ENCODE results near the gene FGF9. TPM values are rescaled to one million over a fixed set of nuclear protein-coding genes. Genes with fewer than 3 reads are reported as not detected.

FGF9 gene
- total RNA-seq, 1 experiment from 2014 or later = 1.5 TPM

- BruUV-seq (replicated peaks) = no TSS peak
- H3K27me3 ChIP-seq (ENCODE audit: insufficient read depth, low read length) = peaks cover 8% of the 10 kb centered on the region
- no peak overlapping the region for H3K27ac ChIP-seq (ENCODE audit: low read depth, low read length)
- H3K79me2 ChIP-seq (ENCODE audit: insufficient read depth, low read length) = no peaks in the 10 kb centered on the region
- H3K4me2 ChIP-seq (ENCODE audit: low read length) = no peak overlapping the region
- TF ChIP-seq EZH2phosphoT487 (IDR thresholded peaks at IDR 0.05; ENCODE audit: borderline replicate concordance) (no peak), ZNF274 (IDR thresholded peaks at IDR 0.05; ENCODE audit: low read depth, low read length) (no peak), JUND (IDR thresholded peaks at IDR 0.05) (no peak), CTCF (IDR thresholded peaks at IDR 0.05 in 2 of 3, conservative IDR thresholded peaks at IDR 0.05 in 1 of 3; ENCODE audit: borderline replicate concordance in 1 of 3, insufficient read depth in 1 of 3, low read depth in 2 of 3, low read length in 2 of 3) (no peak), MAX (IDR thresholded peaks at IDR 0.05) (no peak), CBX3 (IDR thresholded peaks at IDR 0.05; ENCODE audit: low read depth) (no peak), SIN3A (IDR thresholded peaks at IDR 0.05; ENCODE audit: low read depth) (no peak), FOSL1 (IDR thresholded peaks at IDR 0.05; ENCODE audit: low read depth) (no peak)
- TF ChIP-seq, protein P1, sequence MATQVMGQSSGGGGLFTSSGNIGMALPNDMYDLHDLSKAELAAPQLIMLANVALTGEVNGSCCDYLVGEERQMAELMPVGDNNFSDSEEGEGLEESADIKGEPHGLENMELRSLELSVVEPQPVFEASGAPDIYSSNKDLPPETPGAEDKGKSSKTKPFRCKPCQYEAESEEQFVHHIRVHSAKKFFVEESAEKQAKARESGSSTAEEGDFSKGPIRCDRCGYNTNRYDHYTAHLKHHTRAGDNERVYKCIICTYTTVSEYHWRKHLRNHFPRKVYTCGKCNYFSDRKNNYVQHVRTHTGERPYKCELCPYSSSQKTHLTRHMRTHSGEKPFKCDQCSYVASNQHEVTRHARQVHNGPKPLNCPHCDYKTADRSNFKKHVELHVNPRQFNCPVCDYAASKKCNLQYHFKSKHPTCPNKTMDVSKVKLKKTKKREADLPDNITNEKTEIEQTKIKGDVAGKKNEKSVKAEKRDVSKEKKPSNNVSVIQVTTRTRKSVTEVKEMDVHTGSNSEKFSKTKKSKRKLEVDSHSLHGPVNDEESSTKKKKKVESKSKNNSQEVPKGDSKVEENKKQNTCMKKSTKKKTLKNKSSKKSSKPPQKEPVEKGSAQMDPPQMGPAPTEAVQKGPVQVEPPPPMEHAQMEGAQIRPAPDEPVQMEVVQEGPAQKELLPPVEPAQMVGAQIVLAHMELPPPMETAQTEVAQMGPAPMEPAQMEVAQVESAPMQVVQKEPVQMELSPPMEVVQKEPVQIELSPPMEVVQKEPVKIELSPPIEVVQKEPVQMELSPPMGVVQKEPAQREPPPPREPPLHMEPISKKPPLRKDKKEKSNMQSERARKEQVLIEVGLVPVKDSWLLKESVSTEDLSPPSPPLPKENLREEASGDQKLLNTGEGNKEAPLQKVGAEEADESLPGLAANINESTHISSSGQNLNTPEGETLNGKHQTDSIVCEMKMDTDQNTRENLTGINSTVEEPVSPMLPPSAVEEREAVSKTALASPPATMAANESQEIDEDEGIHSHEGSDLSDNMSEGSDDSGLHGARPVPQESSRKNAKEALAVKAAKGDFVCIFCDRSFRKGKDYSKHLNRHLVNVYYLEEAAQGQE (IDR thresholded peaks at IDR 0.05; ENCODE audit: low read depth) = no peak
- H3K4me3 ChIP-seq (replicated peaks in 1 of 2; ENCODE audit: low read depth in 1 of 2, low read length in 2 of 2) = no peak overlapping the region
- ChIA-PET CTCF (no interaction called here), POLR2A (no interaction called here), RAD21 (ENCODE audit: low non-redundant PET in 1 of 2, low total read pairs in 2 of 2, uncharacterized antibody in 2 of 2, unreplicated experiment in 2 of 2) (no interaction called here)
- H3K4me1 ChIP-seq (ENCODE audit: control insufficient read depth in 1 of 2, insufficient read depth in 2 of 2, low read length in 2 of 2) = no peaks in the 10 kb centered on the region
- ATAC-seq (no peak), DNase-seq (ENCODE audit: low read depth, low spot score) (no peak)
- H3K36me3 ChIP-seq (ENCODE audit: control insufficient read depth in 1 of 2, insufficient read depth in 2 of 2, low read length in 2 of 2) = no peaks in the 10 kb centered on the region
- H4K20me1 ChIP-seq (ENCODE audit: insufficient read depth) = no peaks in the 10 kb centered on the region
- H3K9me3 ChIP-seq (ENCODE audit: control insufficient read depth in 1 of 2, insufficient read depth in 1 of 2, low read depth in 1 of 2, low read length in 2 of 2) = no peaks in the 10 kb centered on the region
- H2AFZ ChIP-seq (ENCODE audit: low read depth, low read length, poor library complexity, severe bottlenecking) = no peak overlapping the region
- intact Hi-C loops (cut with micrococcal nuclease) = no loop called here
- H3K9me2 ChIP-seq (ENCODE audit: insufficient read depth) = no peaks in the 10 kb centered on the region
- H3K9ac ChIP-seq (ENCODE audit: low read length) = no peak overlapping the region
These were observed 65.0 kb downstream of the FGF9 start for GRCh38 chr13:21735701-21736401.
